ENCODE results near the gene SSC4D. TPM values are rescaled to one million over a fixed set of nuclear protein-coding genes. Genes with fewer than 3 reads are reported as not detected.
"Not testable (repeated sequence)": the region's sequence is repeated elsewhere in the genome, so short reads cannot be mapped to it uniquely, and the experiment has no call there.

The SSC4D gene
- total RNA-seq, 1 donor from 2014 or later, result 0.58 TPM

DNA sequence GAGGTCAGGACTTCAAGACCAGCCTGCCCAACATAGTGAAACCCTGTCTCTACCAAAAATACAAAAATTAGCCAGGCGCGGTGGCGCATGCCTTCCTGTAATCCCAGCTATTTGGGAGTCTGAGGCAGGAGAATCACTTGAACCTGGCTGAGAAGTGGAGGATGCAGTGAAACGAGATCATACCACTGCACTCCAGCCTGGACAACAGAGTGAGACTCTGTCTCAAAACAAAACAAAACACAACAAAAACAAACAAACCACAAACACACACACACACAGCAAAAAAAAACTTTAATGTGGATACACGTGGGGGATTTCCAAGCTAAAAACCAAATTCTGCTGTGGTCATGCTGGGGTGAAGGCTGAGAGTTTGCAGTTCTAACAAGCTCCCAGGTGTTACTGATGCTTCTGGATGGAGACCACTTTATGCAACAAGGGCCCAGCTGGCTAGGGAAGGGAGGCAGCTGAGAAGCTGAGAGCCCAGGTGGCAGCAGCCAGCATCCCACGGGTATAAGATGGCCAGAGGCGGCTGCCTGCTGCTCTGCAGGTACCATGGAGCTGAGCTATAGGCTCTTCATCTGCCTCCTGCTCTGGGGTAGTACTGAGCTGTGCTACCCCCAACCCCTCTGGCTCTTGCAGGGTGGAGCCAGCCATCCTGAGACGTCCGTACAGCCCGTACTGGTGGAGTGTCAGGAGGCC lies 15.1 kb upstream of the SSC4D start, which contains the start of gene ZP3:
Gene ZP3, plus strand, starts transcription at position 538 of the 699 bp plus-strand sequence. Its CDS starts 15 bp downstream, at position 553.
- ATAC-seq, result no peak
- DNase-seq (ENCODE audit: low spot score), result no peak
- intact Hi-C loops (cut with DNase I), result no loop called here

DNA sequence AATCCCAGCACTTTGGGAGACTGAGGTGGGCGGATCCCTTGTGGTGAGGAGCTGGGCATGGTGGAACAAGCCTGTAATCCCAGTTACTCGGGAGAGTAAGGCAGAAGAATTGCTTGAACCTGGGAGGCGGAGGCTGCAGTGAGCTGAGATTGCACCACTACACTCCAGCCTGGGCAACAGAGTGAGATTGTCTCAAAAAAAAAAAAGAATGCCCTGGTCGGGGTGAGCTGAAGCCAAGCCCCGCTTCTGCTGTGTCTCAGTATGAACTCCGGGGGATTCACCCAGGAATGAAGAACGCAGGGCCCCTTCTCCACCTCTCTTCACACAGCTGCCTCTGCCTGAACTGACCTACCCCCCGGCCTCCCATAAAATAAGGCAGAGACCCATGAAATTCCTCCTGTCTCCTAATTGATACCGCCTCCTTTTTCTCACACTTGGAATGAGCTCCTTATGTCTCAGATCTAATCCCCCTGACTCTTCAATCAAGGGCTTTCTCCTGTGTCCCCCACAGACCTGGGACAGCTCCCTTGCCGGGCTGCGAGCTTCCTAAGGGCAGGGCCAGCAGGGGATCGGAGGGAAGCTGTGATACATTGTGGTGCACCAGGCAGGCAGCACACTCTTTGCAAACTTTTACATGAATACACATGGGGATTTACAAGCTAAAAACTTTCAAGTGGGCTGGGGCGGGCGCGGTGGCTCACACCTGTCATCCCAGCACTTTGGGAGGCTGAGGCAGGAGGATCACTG lies 14.3 kb upstream of the SSC4D start:
- peak; percentile 37 for ATAC-seq
- no peak for DNase-seq (ENCODE audit: low spot score)

DNA sequence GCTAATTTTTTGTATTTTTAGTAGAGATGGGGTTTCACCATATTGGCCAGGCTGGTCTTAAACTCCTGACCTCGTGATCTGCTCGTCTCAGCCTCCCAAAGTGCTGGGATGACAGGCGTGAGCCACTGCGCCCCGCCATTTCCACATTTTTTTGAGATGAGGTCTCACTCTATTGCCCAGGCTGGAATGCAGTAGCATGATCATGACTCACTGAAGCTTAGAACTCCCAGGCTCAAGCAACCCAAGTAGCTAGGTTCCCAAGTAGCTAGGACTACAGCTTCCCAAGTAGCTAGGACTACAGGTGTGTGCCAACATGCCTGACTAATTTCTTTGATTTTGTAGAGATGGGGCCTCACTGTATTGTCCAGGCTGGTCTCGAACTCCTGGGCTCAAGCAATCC lies 11.6 kb upstream of the SSC4D start:
- intact Hi-C loops (cut with DNase I); ATAC-seq; DNase-seq (ENCODE audit: low spot score): not testable (repeated sequence)

More for the DNA sequence above, 14.3 kb upstream of the SSC4D start:
- intact Hi-C loops (cut with DNase I), result no loop called here

DNA sequence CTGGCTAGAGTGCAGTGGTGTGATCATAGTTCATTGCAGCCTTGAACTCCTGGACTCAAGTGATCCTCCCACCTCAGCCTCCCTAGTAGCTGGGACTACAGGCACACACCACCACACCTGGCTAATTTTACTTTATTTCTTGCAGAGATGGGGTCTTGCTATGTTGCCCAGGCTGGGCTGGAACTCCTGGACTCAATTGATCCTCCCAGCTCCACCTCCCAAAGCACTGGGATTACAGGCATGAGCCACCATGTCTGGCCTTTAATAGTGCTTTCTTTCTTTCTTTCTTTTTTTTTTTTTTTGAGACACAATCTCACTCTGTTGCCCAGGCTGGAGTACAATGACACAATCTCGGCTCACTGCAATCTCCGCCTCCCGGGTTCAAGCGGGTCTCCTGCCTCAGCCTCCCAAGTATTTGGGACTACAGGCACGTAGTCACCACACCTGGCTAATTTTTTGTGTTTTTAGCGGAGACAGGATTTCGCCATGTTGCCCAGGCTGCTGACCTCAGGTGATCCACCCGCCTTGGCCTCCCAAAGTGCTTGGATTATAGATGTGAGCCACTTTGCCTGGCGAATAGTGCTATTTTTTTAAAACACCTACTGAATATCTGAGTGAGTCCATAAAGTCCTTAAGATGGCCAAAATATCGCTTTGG lies 8.3 kb upstream of the SSC4D start:
- intact Hi-C loops (cut with DNase I); DNase-seq (ENCODE audit: low spot score); ATAC-seq: not testable (repeated sequence)

DNA sequence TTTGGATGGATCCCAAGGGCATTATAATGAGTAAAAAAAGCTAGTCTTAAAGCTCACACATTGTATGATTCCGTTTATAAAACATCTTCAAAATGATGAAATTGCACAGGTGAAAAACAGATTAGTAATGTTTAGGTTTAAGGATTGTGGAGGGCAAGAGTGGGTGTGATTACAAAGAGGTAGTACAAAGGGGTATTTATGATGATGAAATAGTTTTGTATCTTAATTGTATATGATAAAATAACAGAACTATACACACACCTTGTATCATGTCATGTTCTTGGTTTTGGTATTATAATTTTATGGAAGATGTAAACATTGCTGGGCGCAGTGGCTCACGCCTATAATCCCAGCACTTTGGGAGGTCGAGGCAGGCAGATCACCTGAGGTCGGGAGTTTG lies 2.8 kb upstream of the SSC4D start:
- ATAC-seq (no peak), DNase-seq (ENCODE audit: low spot score) (no peak)
- intact Hi-C loops (cut with DNase I), result no loop called here

DNA sequence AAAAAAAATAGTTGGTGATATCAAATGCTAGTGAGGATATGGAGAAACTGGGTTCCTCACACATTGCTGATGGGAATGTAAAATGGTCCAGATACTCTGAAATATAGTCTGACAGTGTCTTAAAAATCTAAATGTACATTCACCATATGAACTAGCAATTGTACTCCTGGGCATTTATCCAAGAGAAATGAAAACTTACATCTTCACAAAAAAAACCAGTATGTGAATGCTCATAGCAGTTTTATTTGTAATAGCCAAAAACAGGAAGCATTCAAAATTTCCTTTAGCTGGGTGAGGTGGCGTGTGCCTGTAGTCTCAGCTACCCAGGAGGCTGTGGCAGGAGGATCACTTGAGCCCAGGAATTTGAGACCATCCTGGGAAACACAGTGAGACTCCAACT lies 2.1 kb upstream of the SSC4D start:
- ATAC-seq (no peak), DNase-seq (ENCODE audit: low spot score) (no peak)
- intact Hi-C loops (cut with DNase I), result no loop called here

DNA sequence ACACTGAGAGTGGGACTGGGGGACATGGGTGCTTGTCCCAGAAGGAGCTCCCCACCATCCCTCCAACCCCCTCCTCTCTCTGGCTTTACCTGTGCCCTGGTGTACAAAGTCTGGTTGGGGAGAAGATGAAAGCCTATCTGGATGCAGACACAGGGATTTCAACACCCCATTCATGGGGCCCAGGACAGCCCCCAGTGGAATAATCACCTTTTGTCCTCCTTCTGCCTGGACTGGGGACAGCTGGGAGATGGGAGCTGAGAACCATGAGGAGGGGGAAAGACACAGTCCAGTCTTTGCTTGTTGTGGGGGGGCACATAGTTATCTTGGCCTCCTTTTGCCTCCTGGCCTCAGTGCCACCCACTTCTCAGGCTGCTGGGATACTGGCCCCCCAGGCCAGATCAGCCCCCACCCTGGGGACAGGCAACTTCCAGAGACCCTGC lies 1.4 kb downstream of the SSC4D start:
- DNase-seq (ENCODE audit: low spot score), result no peak
- no peak for ATAC-seq
- intact Hi-C loops (cut with DNase I), result no loop called here

DNA sequence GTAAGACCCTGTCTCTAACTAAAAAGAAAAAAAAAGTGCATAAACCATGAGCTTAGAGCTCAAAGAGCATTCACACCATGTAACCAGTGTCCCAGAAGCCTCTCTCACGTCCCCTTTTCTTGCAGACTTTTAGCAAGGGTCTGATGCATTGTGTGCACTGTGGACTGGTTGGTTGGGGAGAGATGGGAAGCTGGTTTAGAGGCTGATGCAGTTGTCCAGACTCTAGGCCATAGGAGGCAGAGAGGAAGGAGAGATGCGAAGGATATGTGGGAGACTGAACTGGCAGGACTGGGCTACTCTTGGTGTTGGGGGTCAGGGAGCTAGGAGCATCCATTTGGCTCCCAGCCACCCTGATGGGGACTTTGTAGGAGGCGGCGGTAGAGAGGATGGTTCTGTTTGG lies 1.8 kb downstream of the SSC4D start:
- intact Hi-C loops (cut with DNase I), result no loop called here
- DNase-seq (ENCODE audit: low spot score) (no peak), ATAC-seq (no peak)

DNA sequence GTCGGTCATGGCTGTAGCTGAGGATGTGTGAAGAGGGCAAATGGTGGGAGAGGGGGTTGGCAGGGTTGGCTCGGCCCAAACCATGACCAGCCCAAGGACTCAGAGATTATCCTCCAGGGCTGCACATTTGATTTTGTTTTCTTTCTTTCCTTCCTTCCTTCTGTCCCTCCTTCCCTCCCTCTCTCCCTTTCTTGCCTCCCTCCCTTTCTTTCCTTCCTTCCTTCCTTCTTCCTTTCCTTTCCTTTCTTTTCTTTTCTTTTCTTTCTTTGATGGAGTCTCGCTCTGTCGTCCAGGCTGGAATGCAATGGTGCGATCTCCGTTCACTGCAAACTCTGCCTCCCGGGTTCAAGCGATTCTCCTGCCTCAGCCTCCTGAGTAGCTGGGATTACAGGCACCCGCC lies 3.8 kb downstream of the SSC4D start:
- ATAC-seq (no peak), DNase-seq (ENCODE audit: low spot score) (no peak)
- intact Hi-C loops (cut with DNase I), result no loop called here

DNA sequence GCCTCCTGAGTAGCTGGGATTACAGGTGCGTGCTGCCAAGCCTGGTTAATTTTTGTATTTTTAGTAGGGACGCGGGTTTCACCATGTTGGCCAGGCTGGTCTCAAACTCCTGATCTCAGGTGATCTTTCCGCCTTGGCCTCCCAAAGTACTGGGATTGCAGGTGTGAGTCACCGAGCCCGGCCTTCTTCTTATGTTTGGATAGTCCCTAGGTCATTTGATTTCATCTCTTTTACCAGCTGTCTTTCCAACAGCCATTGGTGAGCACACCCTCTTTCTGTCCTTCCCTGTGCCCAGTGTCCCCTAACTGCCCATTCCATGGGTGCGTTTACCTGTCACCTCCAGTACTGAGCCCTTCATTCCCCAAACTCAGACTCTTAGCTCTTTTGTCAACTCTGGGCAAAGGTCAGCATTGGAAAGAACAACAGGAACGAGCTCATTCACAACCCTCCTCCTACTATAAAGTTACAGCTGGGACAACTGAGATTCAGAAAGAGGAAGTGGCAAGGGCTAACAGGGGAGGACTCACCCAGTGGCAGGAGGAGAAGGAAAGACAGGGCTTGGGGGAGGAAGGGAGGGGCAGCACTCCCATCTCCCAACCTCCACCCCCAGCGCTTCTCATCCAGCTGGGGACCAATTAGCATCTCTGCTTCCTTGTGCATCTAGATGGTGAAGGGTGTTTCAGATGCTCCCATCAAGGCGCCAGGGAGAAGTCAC lies 5.6 kb downstream of the SSC4D start:
- DNase-seq (ENCODE audit: low spot score) (no peak), ATAC-seq (peak; percentile 63)
- intact Hi-C loops (cut with DNase I), result no loop called here

DNA sequence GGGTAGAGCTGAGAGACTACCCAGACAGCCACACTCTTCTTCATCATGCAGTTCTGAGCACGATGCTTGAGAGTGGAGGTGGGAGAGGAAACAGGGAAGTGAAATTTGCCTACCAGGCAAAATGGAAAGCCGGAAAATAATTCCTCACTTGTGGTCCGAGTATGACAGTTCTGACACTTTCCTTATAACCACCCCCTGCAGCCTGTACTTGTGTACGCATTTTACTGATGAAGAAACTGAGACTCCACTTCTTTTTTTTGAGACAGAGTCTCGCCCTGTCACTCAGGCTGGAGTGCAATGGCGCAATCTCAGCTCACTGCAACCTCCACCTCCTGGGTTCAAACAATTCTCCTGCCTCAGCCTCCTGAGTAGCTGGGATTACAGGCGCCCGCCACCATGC lies 6.4 kb downstream of the SSC4D start:
- DNase-seq (ENCODE audit: low spot score); intact Hi-C loops (cut with DNase I): not testable (repeated sequence)
- ATAC-seq, result peak; percentile 43

DNA sequence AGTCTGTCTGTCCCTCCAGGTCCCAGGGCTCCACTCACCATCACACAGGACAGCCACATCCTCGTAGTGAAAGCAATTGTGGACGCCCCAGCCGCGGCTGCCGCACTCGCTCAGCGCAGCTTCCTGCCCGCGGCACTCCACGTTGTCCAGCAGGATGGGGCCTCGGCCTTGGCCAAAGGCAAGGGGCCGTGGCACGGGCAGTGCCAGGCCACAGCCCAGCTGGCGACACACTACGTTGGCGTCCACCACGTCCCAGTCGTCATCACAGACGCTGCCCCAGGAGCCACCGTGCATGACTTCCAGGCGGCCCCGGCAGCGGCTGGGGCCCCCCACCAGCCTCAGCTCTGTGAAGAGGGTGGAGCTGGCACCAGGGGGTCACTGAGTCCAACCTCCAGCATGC lies 9.2 kb downstream of the SSC4D start:
- intact Hi-C loops (cut with DNase I), result no loop called here
- no peak for DNase-seq (ENCODE audit: low spot score)

DNA sequence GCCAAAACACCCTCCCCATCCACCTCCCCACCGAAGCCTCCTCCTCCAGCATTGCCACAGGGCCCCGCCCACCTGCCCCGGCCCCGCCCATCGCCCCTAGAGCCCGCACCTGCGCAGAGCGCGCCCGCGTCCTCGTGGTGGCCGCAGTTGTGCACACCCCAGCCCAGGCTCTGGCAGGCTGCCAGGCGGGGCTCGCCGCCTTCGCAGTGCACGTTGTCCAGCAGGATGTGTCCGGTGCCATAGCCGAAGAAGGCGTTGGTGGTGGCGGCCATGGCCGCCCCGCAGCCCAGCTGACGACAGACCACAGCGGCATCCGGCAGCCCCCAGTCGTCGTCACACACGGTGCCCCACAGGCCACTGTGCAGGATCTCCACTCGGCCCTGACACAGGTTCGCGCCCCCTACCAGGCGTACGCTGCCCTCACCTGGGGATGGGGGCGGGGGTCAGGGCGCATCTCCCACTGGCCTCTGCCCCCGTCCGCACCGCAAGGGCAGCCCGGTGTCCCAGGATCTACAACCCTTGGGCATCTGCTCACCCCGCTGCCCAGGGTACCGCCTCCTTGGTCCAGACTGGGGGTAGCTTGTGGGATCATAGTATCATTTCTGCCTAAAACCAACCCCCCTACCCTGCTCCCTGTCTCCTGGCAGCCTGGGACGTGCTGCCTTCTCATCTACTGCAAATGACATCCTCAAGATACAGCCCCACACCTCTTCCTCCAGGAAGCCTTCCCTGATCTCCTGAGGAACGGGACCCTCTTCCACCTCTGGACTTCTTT lies 11.9 kb downstream of the SSC4D start:
- intact Hi-C loops (cut with DNase I), result no loop called here
- peak; percentile 73 for ATAC-seq
- peak; percentile 89 for DNase-seq (ENCODE audit: low spot score)

More for the DNA sequence above, 9.2 kb downstream of the SSC4D start:
- no peak for ATAC-seq

DNA sequence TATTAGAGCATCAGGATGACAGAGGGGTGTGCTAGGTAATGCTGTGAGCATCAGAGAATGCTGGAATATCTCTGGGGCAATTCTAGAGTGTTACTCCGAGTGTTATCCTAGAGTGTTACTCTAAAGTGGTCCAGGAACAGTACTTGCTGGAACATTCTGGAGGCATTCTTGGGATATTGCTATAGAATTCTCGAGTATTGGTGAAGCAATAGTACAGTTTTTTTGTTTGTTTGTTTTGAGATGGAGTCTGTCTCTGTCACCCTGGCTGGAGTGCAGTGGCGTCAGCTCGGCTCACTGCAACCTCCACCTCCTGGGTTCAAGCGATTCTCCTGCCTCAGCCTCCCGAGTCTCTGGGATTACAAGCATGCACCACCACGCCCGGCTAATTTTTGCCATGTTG lies 12.6 kb downstream of the SSC4D start:
- ATAC-seq (no peak), DNase-seq (ENCODE audit: low spot score) (no peak)
- intact Hi-C loops (cut with DNase I), result no loop called here

DNA sequence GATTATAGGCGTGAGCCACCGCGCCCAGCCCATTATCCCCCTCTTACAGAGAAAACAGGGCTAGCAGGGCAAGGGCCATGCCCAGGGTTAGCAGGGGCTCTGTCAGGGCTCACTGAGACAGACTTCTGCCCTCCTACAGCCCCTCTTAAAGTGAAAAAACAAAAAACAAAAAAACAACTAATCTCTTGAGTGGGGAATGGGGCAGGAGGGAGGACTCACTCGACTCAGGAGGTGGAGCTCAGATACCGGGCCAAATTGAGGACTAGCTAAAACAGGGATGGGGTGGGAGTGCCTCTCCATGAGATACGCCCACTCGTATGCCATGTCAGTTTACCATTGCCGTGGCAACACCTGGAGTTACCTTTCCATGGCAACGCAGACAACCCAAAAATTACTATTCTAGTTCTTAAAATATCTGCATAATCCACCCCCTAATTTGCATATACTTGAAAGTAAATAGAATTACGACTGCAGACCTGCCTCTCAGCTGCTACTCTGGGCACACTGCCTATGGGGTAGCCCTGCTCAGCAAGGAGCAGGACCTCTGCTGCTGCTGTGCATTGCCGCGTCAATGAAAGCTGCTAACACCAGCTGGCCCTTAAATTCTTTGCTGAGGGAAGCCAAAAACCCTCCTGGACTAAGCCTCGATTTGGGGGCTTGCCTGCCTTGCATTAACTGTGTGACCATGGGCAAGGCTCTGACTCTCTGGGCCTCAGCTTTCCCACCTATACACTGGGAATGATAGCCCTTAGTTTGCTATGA lies 13.4 kb downstream of the SSC4D start:
- no peak for ATAC-seq
- intact Hi-C loops (cut with DNase I), result no loop called here
- no peak for DNase-seq (ENCODE audit: low spot score)

DNA sequence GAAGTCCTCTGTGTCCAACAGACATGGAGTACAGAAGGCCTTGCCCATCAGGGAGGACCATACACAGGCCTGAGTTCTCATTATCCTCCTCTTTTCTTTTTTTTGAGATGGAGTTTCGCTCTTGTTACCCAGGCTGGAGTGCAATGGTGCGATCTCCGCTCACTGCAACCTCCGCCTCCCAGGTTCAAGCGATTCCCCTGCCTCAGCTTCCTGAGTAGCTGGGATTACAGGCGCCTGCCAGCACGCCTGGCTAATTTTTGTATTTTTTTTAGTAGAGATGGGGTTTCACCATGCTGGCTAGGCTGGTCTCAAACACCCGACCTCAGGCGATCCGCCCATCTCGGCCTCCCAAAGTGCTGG lies 13.9 kb downstream of the SSC4D start:
- DNase-seq (ENCODE audit: low spot score); ATAC-seq; intact Hi-C loops (cut with DNase I): not testable (repeated sequence)

DNA sequence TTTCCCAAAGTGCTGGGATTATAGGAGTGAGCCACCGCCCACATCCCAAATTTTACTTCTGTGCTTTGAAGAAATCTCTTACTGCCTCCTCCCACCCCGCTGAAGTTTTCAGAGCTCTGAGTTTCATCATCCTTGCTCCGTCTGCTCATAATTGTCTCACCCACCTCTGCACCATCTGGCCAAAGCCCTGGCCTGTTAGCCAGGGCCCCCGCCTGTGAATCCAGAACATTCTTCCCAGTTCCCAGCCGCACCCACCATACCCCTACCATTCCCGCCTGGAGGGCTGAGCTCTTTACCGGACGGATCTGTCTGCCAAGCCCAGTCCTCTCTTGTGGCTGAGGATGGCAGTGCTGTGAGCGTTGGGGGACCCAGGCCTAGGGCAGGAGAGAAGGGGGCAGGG lies 14.5 kb downstream of the SSC4D start:
- DNase-seq (ENCODE audit: low spot score), result no peak
- ATAC-seq, result no peak
- intact Hi-C loops (cut with DNase I), result no loop called here
